Sigmoid colon (tissue), 7 donors: ENCODE results near the gene HSDL2. TPM values are rescaled to one million over a fixed set of nuclear protein-coding genes. Genes with fewer than 3 reads are reported as not detected.

ENCODE experiments used
- DNase-seq: peaks from one replicate; pipeline ENCODE4 v3.0.0-alpha.2; 2019
- H3K27ac ChIP-seq, 4 donors: fragments of 200-600 bp; sonication (generic); one replicate each; pipeline ENCODE4 v1.5.1; 2016 to 2019; ENCODE audit warnings: mild to moderate bottlenecking in 1 of 4
- H3K27me3 ChIP-seq, 3 donors: fragments of 200-600 bp; sonication (generic); one replicate each; pipeline ENCODE4 v1.5.1; 2019; ENCODE audit warnings: mild to moderate bottlenecking in 1 of 3
- H3K36me3 ChIP-seq, 4 donors: fragments of 200-600 bp; sonication (generic); one replicate each; pipeline ENCODE4 v1.5.1; 2016 to 2019
- H3K4me1 ChIP-seq, 4 donors: fragments of 200-600 bp; sonication (generic); one replicate each; pipeline ENCODE4 v1.5.1; 2017 to 2019
- H3K4me3 ChIP-seq, 4 donors: fragments of 200-600 bp; sonication (generic); one replicate each; pipeline ENCODE4 v1.5.1; 2017 to 2019; ENCODE audit warnings: mild to moderate bottlenecking in 2 of 4, moderate library complexity in 1 of 4
- H3K9me3 ChIP-seq, 4 donors: fragments of 200-600 bp in 3 of 4; sonication (generic) in 3 of 4; one replicate each; pipeline versions ENCODE4 v1.5.1 to v1.6.1; 2013 to 2019
- EP300 ChIP-seq, 4 donors: sonication (generic); formaldehyde crosslinking; IDR thresholded peaks; one replicate each; pipeline ENCODE4 v1.6.1; 2017; ENCODE audit warnings: antibody characterized with exemption in 4 of 4
- POLR2A ChIP-seq, 2 donors: fragments of 450-650 bp; IDR thresholded peaks; one replicate each; pipeline ENCODE4 v1.6.1; 2016; ENCODE audit warnings: antibody characterized with exemption in 2 of 2, mild to moderate bottlenecking in 2 of 2, moderate library complexity in 2 of 2
- POLR2AphosphoS5 ChIP-seq, 4 donors: sonication (generic); formaldehyde crosslinking; IDR thresholded peaks; one replicate each; pipeline ENCODE4 v1.6.1; 2017; ENCODE audit warnings: antibody characterized with exemption in 4 of 4
- WGBS, 2 donors: extraction: QIAGEN DNeasy Blood & Tissue Kit; methylation state at CpG; one replicate each; pipeline ENCODE4 v1.1.7; 2013; 5-methylcytosine and 5-hydroxymethylcytosine counted together
- intact Hi-C: fragments of 100-400 bp; cut with DNase I; formaldehyde crosslinking; loops from one replicate; pipeline ENCODE4 v1.15.1; 2023
- polyA plus RNA-seq, 3 donors: library from polyadenylated mRNA; stranded (reverse); fragments of 200-250 nt; gene quantifications; one replicate each; pipeline ENCODE4 v1.2.3, GENCODE V29; 2013
- total RNA-seq, 4 donors: library from RNA; depleted of rRNA; stranded (reverse); fragments of >200 nt; gene quantifications; one replicate each; pipeline ENCODE4 v1.1.0, GENCODE V29; 2016
- TF ChIP-seq, protein P1 (sequence below), 4 experiments: fragments of 450-650 bp in 3 of 4; fragments of 200-600 bp in 1 of 4; IDR thresholded peaks; one replicate each; pipeline ENCODE4 v1.5.1; 2016 to 2019; ENCODE audit warnings: antibody characterized with exemption in 4 of 4, mild to moderate bottlenecking in 3 of 4, moderate library complexity in 2 of 4
- donor health status: healthy with polysubstance abuse.
- donor health status: Bipolar disorder and iron deficiency.
- donor health status: healthy.

Gene HSDL2
- total and polyA plus RNA-seq, 7 donors = 24.6 to 53.5 (median 39.8) TPM

DNA sequence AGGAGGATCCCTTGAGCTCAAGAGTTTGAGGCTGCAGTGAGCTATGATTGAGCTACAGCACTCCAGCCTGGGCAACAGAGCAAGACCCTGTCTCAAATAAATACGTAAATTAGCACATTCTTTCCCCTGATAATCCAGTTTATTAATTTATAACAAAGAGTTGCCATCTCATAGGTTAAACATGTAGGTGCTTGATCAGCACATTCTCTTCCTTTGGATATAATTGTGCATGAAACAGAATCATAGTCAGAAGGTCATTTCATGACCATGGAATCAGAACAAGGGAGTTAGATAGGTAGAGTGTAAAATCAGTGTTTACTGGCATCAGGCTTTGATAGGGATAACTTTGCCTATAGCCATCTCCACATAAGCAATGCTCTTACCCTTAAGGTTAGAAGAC is 63.7 kb downstream of the HSDL2 start:
- no peak for TF ChIP-seq POLR2A (IDR thresholded peaks at IDR 0.05)
- TF ChIP-seq, protein P1, sequence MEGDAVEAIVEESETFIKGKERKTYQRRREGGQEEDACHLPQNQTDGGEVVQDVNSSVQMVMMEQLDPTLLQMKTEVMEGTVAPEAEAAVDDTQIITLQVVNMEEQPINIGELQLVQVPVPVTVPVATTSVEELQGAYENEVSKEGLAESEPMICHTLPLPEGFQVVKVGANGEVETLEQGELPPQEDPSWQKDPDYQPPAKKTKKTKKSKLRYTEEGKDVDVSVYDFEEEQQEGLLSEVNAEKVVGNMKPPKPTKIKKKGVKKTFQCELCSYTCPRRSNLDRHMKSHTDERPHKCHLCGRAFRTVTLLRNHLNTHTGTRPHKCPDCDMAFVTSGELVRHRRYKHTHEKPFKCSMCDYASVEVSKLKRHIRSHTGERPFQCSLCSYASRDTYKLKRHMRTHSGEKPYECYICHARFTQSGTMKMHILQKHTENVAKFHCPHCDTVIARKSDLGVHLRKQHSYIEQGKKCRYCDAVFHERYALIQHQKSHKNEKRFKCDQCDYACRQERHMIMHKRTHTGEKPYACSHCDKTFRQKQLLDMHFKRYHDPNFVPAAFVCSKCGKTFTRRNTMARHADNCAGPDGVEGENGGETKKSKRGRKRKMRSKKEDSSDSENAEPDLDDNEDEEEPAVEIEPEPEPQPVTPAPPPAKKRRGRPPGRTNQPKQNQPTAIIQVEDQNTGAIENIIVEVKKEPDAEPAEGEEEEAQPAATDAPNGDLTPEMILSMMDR (IDR thresholded peaks at IDR 0.05) = peak in 1 of 4 experiments; percentile 0
- Histone ChIP-seq H3K9me3 (no peaks in the 10 kb centered on the region), H3K27me3 (no peaks in the 10 kb centered on the region), H3K27ac (no peak overlapping the region), H3K4me1 (peaks cover 0 to 17% (median 11%) of the 10 kb centered on the region in 4 donors), H3K36me3 (peaks cover 0 to 8% (median 0%) of the 10 kb centered on the region in 4 donors), H3K4me3 (no peak overlapping the region)
- intact Hi-C loops = no loop called here
- 94 to 96% methylated on average over 1 of the region's 1 CpG for WGBS, 2 donors
- DNase-seq = no peak

DNA sequence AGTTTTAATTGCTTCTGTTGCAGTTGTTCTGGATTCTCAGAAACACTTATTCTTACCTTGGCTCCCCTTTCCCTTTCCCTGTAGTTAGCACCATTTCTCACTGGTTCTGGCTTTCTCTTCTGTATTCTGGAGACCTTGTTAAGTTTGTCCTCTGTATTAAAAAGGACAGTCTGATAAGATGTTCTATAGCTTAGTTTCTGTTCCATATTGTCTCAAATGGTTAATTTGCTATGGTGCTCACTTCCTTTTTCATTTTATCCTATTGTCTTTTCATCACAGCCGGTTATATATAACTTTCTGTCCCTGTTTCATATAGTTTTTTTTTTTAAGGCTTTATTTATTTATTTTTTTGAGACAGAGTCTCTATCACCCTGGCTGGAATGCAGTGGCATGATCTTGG is 65.3 kb downstream of the HSDL2 start:
- Histone ChIP-seq H3K9me3 (no peaks in the 10 kb centered on the region), H3K36me3 (peaks cover 0 to 10% (median 0%) of the 10 kb centered on the region in 4 donors), H3K4me3 (no peak overlapping the region), H3K27ac (no peak overlapping the region), H3K4me1 (peaks cover 0 to 17% (median 11%) of the 10 kb centered on the region in 4 donors), H3K27me3 (no peaks in the 10 kb centered on the region)
- TF ChIP-seq EP300 (IDR thresholded peaks at IDR 0.05) (no peak), POLR2A (IDR thresholded peaks at IDR 0.05) (no peak), POLR2AphosphoS5 (IDR thresholded peaks at IDR 0.05) (no peak)
- TF ChIP-seq, protein P1 (IDR thresholded peaks at IDR 0.05) = no peak
- DNase-seq = no peak
- WGBS, 2 donors = 38 to 49% methylated on average over 1 of the region's 1 CpG
- intact Hi-C loops = no loop called here

DNA sequence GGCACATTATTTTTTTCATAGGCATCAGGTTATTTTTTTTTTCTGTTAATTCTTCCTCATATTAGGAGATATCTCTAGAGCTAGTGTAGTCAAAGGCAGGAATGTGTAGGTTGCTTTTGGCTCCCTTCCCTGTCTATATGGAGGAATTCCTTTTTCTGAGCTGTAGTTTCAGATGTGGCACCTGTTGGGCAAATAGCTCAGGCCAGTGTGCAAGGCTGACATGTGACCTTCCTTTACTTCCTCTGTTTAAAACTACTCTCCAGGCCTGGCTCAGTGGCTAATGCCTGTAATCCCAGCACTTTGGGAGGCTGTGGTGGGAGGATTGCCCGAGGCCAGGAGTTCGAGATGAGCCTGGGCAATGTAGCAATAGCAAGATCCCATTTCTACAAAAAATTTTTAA is 66.2 kb downstream of the HSDL2 start:
- H3K36me3 ChIP-seq = peaks cover 0 to 10% (median 0%) of the 10 kb centered on the region in 4 donors
- no peak overlapping the region for H3K4me3 ChIP-seq
- H3K4me1 ChIP-seq = peaks cover 0 to 17% (median 11%) of the 10 kb centered on the region in 4 donors
- intact Hi-C loops = no loop called here
- no peaks in the 10 kb centered on the region for H3K27me3 ChIP-seq
- no peaks in the 10 kb centered on the region for H3K9me3 ChIP-seq
- TF ChIP-seq, protein P1 (IDR thresholded peaks at IDR 0.05) = no peak
- TF ChIP-seq EP300 (IDR thresholded peaks at IDR 0.05) = no peak
- TF ChIP-seq POLR2A (IDR thresholded peaks at IDR 0.05) = no peak
- no peak for TF ChIP-seq POLR2AphosphoS5 (IDR thresholded peaks at IDR 0.05)
- H3K27ac ChIP-seq = no peak overlapping the region
- DNase-seq = no peak
- WGBS, 2 donors = 96 to 98% methylated on average over 2 of the region's 2 CpGs

DNA sequence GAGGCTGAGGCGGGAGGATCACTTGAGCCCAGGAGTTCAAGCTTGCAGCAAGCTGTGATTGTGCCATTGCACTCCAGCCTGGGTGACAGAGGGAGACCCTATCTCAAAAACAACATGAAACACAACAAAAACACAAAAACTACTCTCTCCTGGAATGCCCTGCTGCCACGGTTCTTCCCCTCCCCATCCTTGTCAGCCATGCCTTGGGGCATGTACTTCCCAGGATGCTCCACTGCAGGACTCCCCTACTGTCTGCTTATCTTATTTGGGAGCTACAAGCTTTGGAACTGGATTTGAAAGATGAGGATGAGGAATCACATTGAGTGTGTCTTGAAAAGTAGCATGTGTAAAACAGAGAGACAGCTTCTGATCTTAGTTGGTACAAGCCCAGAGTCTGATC is 66.6 kb downstream of the HSDL2 start:
- Histone ChIP-seq H3K27ac (peak overlapping the region in 3 of 4 donors; percentile 31 to 55 (median 43)), H3K4me1 (peaks cover 0 to 17% (median 11%) of the 10 kb centered on the region in 4 donors), H3K9me3 (no peaks in the 10 kb centered on the region), H3K4me3 (no peak overlapping the region), H3K27me3 (no peaks in the 10 kb centered on the region), H3K36me3 (peaks cover 0 to 10% (median 0%) of the 10 kb centered on the region in 4 donors)
- TF ChIP-seq POLR2A (IDR thresholded peaks at IDR 0.05) (no peak), EP300 (IDR thresholded peaks at IDR 0.05) (no peak), POLR2AphosphoS5 (IDR thresholded peaks at IDR 0.05) (no peak)
- TF ChIP-seq, protein P1 (IDR thresholded peaks at IDR 0.05) = no peak
- WGBS, 2 donors = 85 to 88% methylated on average over 2 of the region's 2 CpGs
- no peak for DNase-seq
- intact Hi-C loops = no loop called here

DNA sequence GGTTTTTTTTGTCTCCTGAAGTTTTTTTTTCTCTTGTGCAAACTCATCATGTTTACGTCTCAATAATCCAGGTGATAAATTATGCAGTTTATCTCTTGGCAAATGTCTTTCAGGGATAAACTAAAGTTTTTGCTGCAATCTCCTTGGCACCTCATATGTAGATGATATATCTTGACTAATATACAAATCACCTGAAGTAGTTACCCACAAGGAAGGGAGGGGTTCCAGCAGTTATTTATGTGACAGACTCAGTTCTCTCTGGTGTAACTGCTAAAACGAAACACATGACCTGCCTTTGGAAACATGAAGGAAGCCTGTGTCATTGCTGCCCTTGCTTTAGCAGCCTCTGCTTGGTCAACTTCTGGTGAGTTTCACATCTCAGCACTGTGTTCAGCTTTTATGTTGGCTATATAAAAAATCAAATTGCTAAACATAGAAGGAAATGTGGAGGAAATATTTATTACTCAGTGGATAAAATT is 67.4 kb downstream of the HSDL2 start:
- peak; percentile 13 to 44 (median 31) for TF ChIP-seq POLR2AphosphoS5 (IDR thresholded peaks at IDR 0.05)
- no peak for TF ChIP-seq POLR2A (IDR thresholded peaks at IDR 0.05)

More for the DNA sequence above, 67.4 kb downstream of the HSDL2 start:
- Histone ChIP-seq H3K4me1 (peaks cover 0 to 17% (median 11%) of the 10 kb centered on the region in 4 donors), H3K27me3 (no peaks in the 10 kb centered on the region), H3K4me3 (no peak overlapping the region), H3K9me3 (no peaks in the 10 kb centered on the region), H3K36me3 (peaks cover 0 to 12% (median 0%) of the 10 kb centered on the region in 4 donors), H3K27ac (peak overlapping the region; percentile 25 to 55 (median 37))
- intact Hi-C loops = no loop called here
- no peak for DNase-seq
- WGBS, 2 donors = 36 to 44% methylated on average over 2 of the region's 2 CpGs
